ENCODE measurements around the gene FBL. TPM values are rescaled to one million over a fixed set of nuclear protein-coding genes. Genes with fewer than 3 reads are reported as not detected.

Gene FBL
- total RNA-seq, 1 experiment from 2014 or later: 554 TPM

DNA sequence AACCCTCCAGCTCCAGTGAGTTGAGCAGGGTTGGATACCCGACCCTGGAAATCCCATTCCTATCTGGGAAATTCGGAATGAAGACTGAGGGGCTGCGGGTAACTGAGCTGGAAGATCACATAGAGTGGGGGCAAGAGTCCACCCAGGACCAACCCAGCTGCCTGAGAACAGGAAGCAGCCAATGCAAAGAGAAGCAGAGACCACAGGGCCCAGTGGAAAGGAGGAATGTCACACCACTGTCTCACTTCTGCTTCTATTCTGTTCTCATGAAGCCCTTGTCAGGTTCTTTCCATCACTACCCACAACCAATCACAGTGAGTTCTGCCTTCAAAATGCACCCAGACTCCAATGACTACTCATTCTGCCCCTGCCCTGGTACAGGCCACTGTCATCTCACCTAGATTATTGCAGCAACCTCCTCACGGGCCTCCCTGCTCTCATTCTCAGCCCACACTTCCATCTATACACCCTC, 27.5 kb downstream of the FBL start:
- no peaks in the 10 kb centered on the region for H3K79me2 ChIP-seq (ENCODE audit: insufficient read depth, low read length)
- H3K9ac ChIP-seq (ENCODE audit: low read length): no peak overlapping the region
- no TSS peak for BruUV-seq (replicated peaks)
- ATAC-seq (no peak), DNase-seq (ENCODE audit: low read depth, low spot score) (no peak)
- ChIA-PET POLR2A (no interaction called here), RAD21 (ENCODE audit: low non-redundant PET in 1 of 2, low total read pairs in 2 of 2, uncharacterized antibody in 2 of 2, unreplicated experiment in 2 of 2) (no interaction called here), CTCF (no interaction called here)
- H3K27me3 ChIP-seq (ENCODE audit: insufficient read depth, low read length): no peaks in the 10 kb centered on the region
- no peak overlapping the region for H3K4me2 ChIP-seq (ENCODE audit: low read length)
- no peaks in the 10 kb centered on the region for H3K4me1 ChIP-seq (ENCODE audit: control insufficient read depth in 1 of 2, insufficient read depth in 2 of 2, low read length in 2 of 2)
- no peak overlapping the region for H2AFZ ChIP-seq (ENCODE audit: low read depth, low read length, poor library complexity, severe bottlenecking)
- intact Hi-C loops (cut with micrococcal nuclease): no loop called here
- no peak overlapping the region for H3K27ac ChIP-seq (ENCODE audit: low read depth, low read length)
- H3K9me2 ChIP-seq (ENCODE audit: insufficient read depth): no peaks in the 10 kb centered on the region
- no peaks in the 10 kb centered on the region for H3K36me3 ChIP-seq (ENCODE audit: control insufficient read depth in 1 of 2, insufficient read depth in 2 of 2, low read length in 2 of 2)
- no peak overlapping the region for H3K4me3 ChIP-seq (replicated peaks in 1 of 2; ENCODE audit: low read depth in 1 of 2, low read length in 2 of 2)
- no peaks in the 10 kb centered on the region for H3K9me3 ChIP-seq (ENCODE audit: control insufficient read depth in 1 of 2, insufficient read depth in 1 of 2, low read depth in 1 of 2, low read length in 2 of 2)
- no peak for TF ChIP-seq EZH2phosphoT487 (IDR thresholded peaks at IDR 0.05; ENCODE audit: borderline replicate concordance)
- TF ChIP-seq, protein P1, sequence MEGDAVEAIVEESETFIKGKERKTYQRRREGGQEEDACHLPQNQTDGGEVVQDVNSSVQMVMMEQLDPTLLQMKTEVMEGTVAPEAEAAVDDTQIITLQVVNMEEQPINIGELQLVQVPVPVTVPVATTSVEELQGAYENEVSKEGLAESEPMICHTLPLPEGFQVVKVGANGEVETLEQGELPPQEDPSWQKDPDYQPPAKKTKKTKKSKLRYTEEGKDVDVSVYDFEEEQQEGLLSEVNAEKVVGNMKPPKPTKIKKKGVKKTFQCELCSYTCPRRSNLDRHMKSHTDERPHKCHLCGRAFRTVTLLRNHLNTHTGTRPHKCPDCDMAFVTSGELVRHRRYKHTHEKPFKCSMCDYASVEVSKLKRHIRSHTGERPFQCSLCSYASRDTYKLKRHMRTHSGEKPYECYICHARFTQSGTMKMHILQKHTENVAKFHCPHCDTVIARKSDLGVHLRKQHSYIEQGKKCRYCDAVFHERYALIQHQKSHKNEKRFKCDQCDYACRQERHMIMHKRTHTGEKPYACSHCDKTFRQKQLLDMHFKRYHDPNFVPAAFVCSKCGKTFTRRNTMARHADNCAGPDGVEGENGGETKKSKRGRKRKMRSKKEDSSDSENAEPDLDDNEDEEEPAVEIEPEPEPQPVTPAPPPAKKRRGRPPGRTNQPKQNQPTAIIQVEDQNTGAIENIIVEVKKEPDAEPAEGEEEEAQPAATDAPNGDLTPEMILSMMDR (IDR thresholded peaks at IDR 0.05 in 2 of 3, conservative IDR thresholded peaks at IDR 0.05 in 1 of 3; ENCODE audit: borderline replicate concordance in 1 of 3, insufficient read depth in 1 of 3, low read depth in 2 of 3, low read length in 2 of 3): no peak
- no peak for TF ChIP-seq JUND (IDR thresholded peaks at IDR 0.05)
- no peak for TF ChIP-seq FOSL1 (IDR thresholded peaks at IDR 0.05; ENCODE audit: low read depth)
- TF ChIP-seq, protein P2, sequence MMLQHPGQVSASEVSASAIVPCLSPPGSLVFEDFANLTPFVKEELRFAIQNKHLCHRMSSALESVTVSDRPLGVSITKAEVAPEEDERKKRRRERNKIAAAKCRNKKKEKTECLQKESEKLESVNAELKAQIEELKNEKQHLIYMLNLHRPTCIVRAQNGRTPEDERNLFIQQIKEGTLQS (IDR thresholded peaks at IDR 0.05): no peak
- no peak for TF ChIP-seq SRF (IDR thresholded peaks at IDR 0.05; ENCODE audit: low read depth)
- TF ChIP-seq, protein P3, sequence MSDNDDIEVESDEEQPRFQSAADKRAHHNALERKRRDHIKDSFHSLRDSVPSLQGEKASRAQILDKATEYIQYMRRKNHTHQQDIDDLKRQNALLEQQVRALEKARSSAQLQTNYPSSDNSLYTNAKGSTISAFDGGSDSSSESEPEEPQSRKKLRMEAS (IDR thresholded peaks at IDR 0.05): no peak
- TF ChIP-seq POLR2AphosphoS5 (IDR thresholded peaks at IDR 0.05; ENCODE audit: low read depth, low read length): no peak
- no peak for TF ChIP-seq EZH2 (IDR thresholded peaks at IDR 0.05)
- no peak for TF ChIP-seq ELF1 (IDR thresholded peaks at IDR 0.05; ENCODE audit: borderline replicate concordance, low read depth)
- no peaks in the 10 kb centered on the region for H4K20me1 ChIP-seq (ENCODE audit: insufficient read depth)

All from HCT116 (cell line).